DND-41 (cell line): ENCODE measurements around the gene PIGZ.

ENCODE experiments used
- ATAC-seq: fragments of 200-7000 bp; cut with Tn5 transposase; 3 replicates; pipeline ENCODE4 v1.9.1; 2021; ENCODE audit warnings: low read depth; ENCODE audit not compliant: insufficient read depth
- DNase-seq: peaks from one replicate; pipeline ENCODE4 v3.0.0-alpha.2; 2020
- H2AFZ ChIP-seq: 2 replicates; pipeline ENCODE4 v1.6.0; 2012; ENCODE audit warnings: low read depth, low read length
- H3K27ac ChIP-seq: 2 replicates; pipeline ENCODE4 v1.5.1; 2012; ENCODE audit warnings: low read length, inconsistent platforms
- H3K27me3 ChIP-seq: fragments of 200-600 bp; sonication (generic); 2 replicates; pipeline ENCODE4 v1.6.0; 2012; ENCODE audit warnings: low read length, mild to moderate bottlenecking, inconsistent platforms; ENCODE audit not compliant: insufficient read depth, poor library complexity
- H3K36me3 ChIP-seq: 2 replicates; pipeline ENCODE4 v1.5.1; 2012; ENCODE audit warnings: low read length, inconsistent platforms; ENCODE audit not compliant: insufficient read depth
- H3K4me1 ChIP-seq: 2 replicates; pipeline ENCODE4 v1.5.1; 2012; ENCODE audit warnings: mild to moderate bottlenecking, low read length; ENCODE audit not compliant: insufficient read depth
- H3K4me2 ChIP-seq: 2 replicates; pipeline ENCODE4 v1.6.0; 2012; ENCODE audit warnings: mild to moderate bottlenecking, moderate library complexity, low read length, inconsistent platforms; ENCODE audit not compliant: insufficient read depth
- H3K4me3 ChIP-seq, 2 experiments: fragments of 200-600 bp in 1 of 2; shearing (Covaris generic) in 1 of 2; 2 replicates each; pipeline ENCODE4 v1.5.1; 2012 to 2016; ENCODE audit warnings: inconsistent platforms in 2 of 2, low read length in 2 of 2, mild to moderate bottlenecking in 2 of 2, low read depth in 1 of 2, moderate library complexity in 1 of 2
- H3K79me2 ChIP-seq: 2 replicates; pipeline ENCODE4 v1.6.0; 2012; ENCODE audit warnings: low read length, inconsistent platforms; ENCODE audit not compliant: insufficient read depth
- H3K9ac ChIP-seq: 2 replicates; pipeline ENCODE4 v1.6.0; 2012; ENCODE audit warnings: low read depth, mild to moderate bottlenecking, inconsistent platforms, low read length, moderate library complexity
- H3K9me3 ChIP-seq: 2 replicates; pipeline ENCODE4 v1.5.1; 2012; ENCODE audit warnings: low read length, moderate library complexity, mild to moderate bottlenecking, inconsistent platforms; ENCODE audit not compliant: insufficient read depth, severe bottlenecking
- H4K20me1 ChIP-seq: 2 replicates; pipeline ENCODE4 v1.6.0; 2012; ENCODE audit warnings: low read length; ENCODE audit not compliant: insufficient read depth
- CTCF ChIP-seq: IDR thresholded peaks from 2 replicates; pipeline ENCODE4 v1.5.1; 2012; ENCODE audit warnings: borderline replicate concordance, low read length, moderate library complexity, mild to moderate bottlenecking; ENCODE audit not compliant: poor library complexity, severe bottlenecking; ENCODE audit errors: extremely low read depth
- EZH2 ChIP-seq: IDR thresholded peaks from 3 replicates; pipeline ENCODE4 v1.6.1; 2012; ENCODE audit warnings: borderline replicate concordance, low read depth, mild to moderate bottlenecking, moderate library complexity, low read length, inconsistent platforms; ENCODE audit not compliant: severe bottlenecking

PIGZ gene

DNA sequence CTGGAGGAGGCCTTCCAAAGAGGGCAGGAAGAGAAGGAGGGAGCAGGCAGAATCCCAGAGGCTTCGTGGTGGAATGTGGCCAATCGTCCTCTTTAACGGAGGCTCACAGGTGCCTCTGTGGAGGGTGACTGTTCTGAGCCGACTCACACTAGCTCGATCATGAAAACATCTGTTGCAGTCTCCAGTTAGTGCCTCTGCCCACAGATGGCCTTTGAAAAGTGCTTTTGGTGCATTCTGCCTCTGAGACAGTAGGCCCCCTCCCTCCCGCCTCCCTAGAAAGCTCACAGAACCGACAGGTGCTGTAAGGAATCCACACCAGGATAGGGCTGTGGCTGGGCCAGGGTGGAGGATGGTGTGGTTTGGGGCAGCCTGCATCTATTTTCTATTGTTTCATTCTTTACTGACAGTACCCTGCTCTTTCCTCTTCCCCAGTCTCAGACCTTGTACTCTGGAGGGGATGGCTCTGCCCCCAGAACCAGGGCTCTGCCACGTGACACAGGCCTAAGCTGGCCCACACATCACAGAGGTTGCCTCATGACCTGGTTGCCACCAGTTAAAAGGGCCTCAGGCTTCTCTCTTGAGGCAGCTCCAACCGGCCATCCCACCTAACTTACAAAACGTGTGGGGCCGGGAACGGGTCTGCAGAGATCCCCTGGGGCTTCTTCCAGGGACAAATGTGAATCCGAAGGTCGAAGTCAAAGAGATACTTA lies 27.2 kb upstream of the PIGZ start:
- no peak for TF ChIP-seq CTCF
- TF ChIP-seq EZH2, result no peak
- peak; percentile 62 for ATAC-seq
- no peak overlapping the region for H3K27ac ChIP-seq

GRCh38 chr3:196995027-196995426 lies 26.4 kb upstream of the PIGZ start:
- H3K4me3 ChIP-seq, result no peak overlapping the region
- no peaks in the 10 kb centered on the region for H3K79me2 ChIP-seq
- no peak overlapping the region for H2AFZ ChIP-seq
- TF ChIP-seq CTCF, result no peak
- no peak for TF ChIP-seq EZH2
- H4K20me1 ChIP-seq, result no peaks in the 10 kb centered on the region
- H3K27me3 ChIP-seq, result no peaks in the 10 kb centered on the region
- no peak for DNase-seq
- H3K4me2 ChIP-seq, result no peak overlapping the region
- no peaks in the 10 kb centered on the region for H3K9me3 ChIP-seq
- no peaks in the 10 kb centered on the region for H3K36me3 ChIP-seq
- no peak overlapping the region for H3K9ac ChIP-seq
- no peak overlapping the region for H3K27ac ChIP-seq
- no peaks in the 10 kb centered on the region for H3K4me1 ChIP-seq
- ATAC-seq, result no peak

More for the DNA sequence above, 27.2 kb upstream of the PIGZ start:
- Histone ChIP-seq H3K79me2 (no peaks in the 10 kb centered on the region), H3K4me1 (no peaks in the 10 kb centered on the region), H3K4me2 (no peak overlapping the region), H3K4me3 (no peak overlapping the region), H3K36me3 (no peaks in the 10 kb centered on the region), H3K9ac (no peak overlapping the region), H3K9me3 (no peaks in the 10 kb centered on the region), H4K20me1 (no peaks in the 10 kb centered on the region), H2AFZ (no peak overlapping the region), H3K27me3 (no peaks in the 10 kb centered on the region)
- DNase-seq, result peak; percentile 30

- no peaks in the 10 kb centered on the region for H3K9me3 ChIP-seq
- H3K9ac ChIP-seq, result no peak overlapping the region
- no peak overlapping the region for H3K27ac ChIP-seq
- H3K4me3 ChIP-seq, result no peak overlapping the region
- no peak overlapping the region for H3K4me2 ChIP-seq
- no peak for TF ChIP-seq EZH2
- TF ChIP-seq CTCF, result no peak
- no peaks in the 10 kb centered on the region for H3K36me3 ChIP-seq
- H2AFZ ChIP-seq, result no peak overlapping the region
- no peaks in the 10 kb centered on the region for H3K27me3 ChIP-seq
- DNase-seq, result no peak
- H3K4me1 ChIP-seq, result no peaks in the 10 kb centered on the region
- H3K79me2 ChIP-seq, result no peaks in the 10 kb centered on the region
- H4K20me1 ChIP-seq, result no peaks in the 10 kb centered on the region
- ATAC-seq, result no peak
Measured at GRCh38 chr3:196994056-196994455, 25.4 kb upstream of the PIGZ start.
